Stimulated activated CD8-positive, alpha-beta memory T cell treated with anti-CD3 and anti-CD28 coated beads, Interleukin-12 subunit alpha, Interleukin-12 subunit beta, amount 100 ng/mL, for 4 hours (primary cell): ENCODE data around the gene TNFRSF8.
"Not testable (repeated sequence)": the region's sequence is repeated elsewhere in the genome, so short reads cannot be mapped to it uniquely, and the experiment has no call there.

Experiments
- DNase-seq: peaks from one replicate; pipeline ENCODE4 v3.0.0-alpha.2; 2020; ENCODE audit warnings: low read depth

Gene TNFRSF8

GRCh38 chr1:12063141-12064072 lies at the start of gene TNFRSF8:
Gene TNFRSF8, plus strand, starts transcription at chr1:12063303. Its CDS starts 296 bp downstream, at chr1:12063599.
- no peak for DNase-seq

- DNase-seq, result no peak
These were observed 48.7 kb upstream of the TNFRSF8 start for GRCh38 chr1:12014141-12014991.

- DNase-seq, result no peak
These were observed 48.1 kb upstream of the TNFRSF8 start for GRCh38 chr1:12015001-12015491.

GRCh38 chr1:12015499-12015898 lies 47.6 kb upstream of the TNFRSF8 start:
- no peak for DNase-seq

GRCh38 chr1:12016182-12016581 lies 46.9 kb upstream of the TNFRSF8 start:
- DNase-seq, result no peak

GRCh38 chr1:12019858-12020509 lies 43.1 kb upstream of the TNFRSF8 start:
- no peak for DNase-seq

GRCh38 chr1:12021616-12022015 lies 41.5 kb upstream of the TNFRSF8 start:
- no peak for DNase-seq

- DNase-seq, result no peak
These were observed 41.1 kb upstream of the TNFRSF8 start for GRCh38 chr1:12022036-12022435.

- DNase-seq, result no peak
These were observed 36.5 kb upstream of the TNFRSF8 start for GRCh38 chr1:12026586-12026985.

GRCh38 chr1:12028248-12028647 lies 34.9 kb upstream of the TNFRSF8 start:
- no peak for DNase-seq

- no peak for DNase-seq
These were observed 34.1 kb upstream of the TNFRSF8 start for GRCh38 chr1:12028957-12029511.

GRCh38 chr1:12029720-12030339 lies 33.3 kb upstream of the TNFRSF8 start:
- no peak for DNase-seq

GRCh38 chr1:12031039-12031980 lies 31.8 kb upstream of the TNFRSF8 start:
- no peak for DNase-seq

- no peak for DNase-seq
These were observed 30.9 kb upstream of the TNFRSF8 start for GRCh38 chr1:12032161-12032621.

GRCh38 chr1:12033441-12033840 lies 29.7 kb upstream of the TNFRSF8 start:
- DNase-seq, result not testable (repeated sequence)

- DNase-seq, result no peak
These were observed 28.7 kb upstream of the TNFRSF8 start for GRCh38 chr1:12034381-12034801.

GRCh38 chr1:12035312-12035711 lies 27.8 kb upstream of the TNFRSF8 start:
- no peak for DNase-seq

- no peak for DNase-seq
These were observed 25.4 kb upstream of the TNFRSF8 start for GRCh38 chr1:12037486-12038355.
